ENCODE data around the gene GIT2.
"Not testable (repeated sequence)": the region's sequence is repeated elsewhere in the genome, so short reads cannot be mapped to it uniquely, and the experiment has no call there.

GRCh38 chr12:110008681-110009398 lies 12.7 kb upstream of the GIT2 start:
- TF ChIP-seq PATZ1 (CRISPR knock-in tag; IDR thresholded peaks at IDR 0.05; ENCODE audit: borderline replicate concordance); RARB (CRISPR knock-in tag; IDR thresholded peaks at IDR 0.05): not testable (repeated sequence)

All from SK-N-SH treated with all-trans-retinoic acid at 6 μM for 48 hours (cell line).